MG63 (cell line): ENCODE results near the gene MESP1. TPM values are rescaled to one million over a fixed set of nuclear protein-coding genes. Genes with fewer than 3 reads are reported as not detected.
"Not testable (repeated sequence)": the region's sequence is repeated elsewhere in the genome, so short reads cannot be mapped to it uniquely, and the experiment has no call there.

Experiments
- DNase-seq: peaks from one replicate; pipeline ENCODE4 v3.0.0-alpha.2; 2020
- H3K27me3 ChIP-seq: fragments of 250-450 bp; sonication (Bioruptor Pico); 2 replicates; pipeline ENCODE4 v1.5.1; 2020; ENCODE audit warnings: mild to moderate bottlenecking, moderate library complexity
- H3K36me3 ChIP-seq: fragments of 250-450 bp; sonication (Bioruptor Pico); 2 replicates; pipeline ENCODE4 v1.5.1; 2020; ENCODE audit warnings: mild to moderate bottlenecking, moderate library complexity
- H3K4me3 ChIP-seq: fragments of 250-450 bp; sonication (Bioruptor Pico); 2 replicates; pipeline ENCODE4 v1.5.1; 2020; ENCODE audit warnings: mild to moderate bottlenecking, moderate library complexity
- H3K9me3 ChIP-seq: fragments of 250-450 bp; sonication (Bioruptor Pico); 2 replicates; pipeline ENCODE4 v1.5.1; 2020; ENCODE audit warnings: mild to moderate bottlenecking, moderate library complexity
- total RNA-seq: library from RNA; depleted of rRNA; stranded (reverse); fragments of >200 nt; shearing (Covaris generic); gene quantifications from 2 replicates; pipeline ENCODE4 v1.2.3, GENCODE V29; 2014; ENCODE audit warnings: low replicate concordance; rRNA removed

Gene MESP1, protein sequence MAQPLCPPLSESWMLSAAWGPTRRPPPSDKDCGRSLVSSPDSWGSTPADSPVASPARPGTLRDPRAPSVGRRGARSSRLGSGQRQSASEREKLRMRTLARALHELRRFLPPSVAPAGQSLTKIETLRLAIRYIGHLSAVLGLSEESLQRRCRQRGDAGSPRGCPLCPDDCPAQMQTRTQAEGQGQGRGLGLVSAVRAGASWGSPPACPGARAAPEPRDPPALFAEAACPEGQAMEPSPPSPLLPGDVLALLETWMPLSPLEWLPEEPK
- total RNA-seq: 2.2 and 8.9 TPM in 2 replicates

GRCh38 chr15:89750560-89751542, at the start of gene MESP1:
TSS of gene MESP1 (minus strand) at chr15:89751249. CDS start at chr15:89751231, 18 bp downstream.
- Histone ChIP-seq H3K27me3 (no peaks in the 10 kb centered on the region), H3K36me3 (no peaks in the 10 kb centered on the region), H3K4me3 (peak within 1 kb of the TSS; percentile 62), H3K9me3 (no peaks in the 10 kb centered on the region)
- DNase-seq: peak; percentile 93

DNA sequence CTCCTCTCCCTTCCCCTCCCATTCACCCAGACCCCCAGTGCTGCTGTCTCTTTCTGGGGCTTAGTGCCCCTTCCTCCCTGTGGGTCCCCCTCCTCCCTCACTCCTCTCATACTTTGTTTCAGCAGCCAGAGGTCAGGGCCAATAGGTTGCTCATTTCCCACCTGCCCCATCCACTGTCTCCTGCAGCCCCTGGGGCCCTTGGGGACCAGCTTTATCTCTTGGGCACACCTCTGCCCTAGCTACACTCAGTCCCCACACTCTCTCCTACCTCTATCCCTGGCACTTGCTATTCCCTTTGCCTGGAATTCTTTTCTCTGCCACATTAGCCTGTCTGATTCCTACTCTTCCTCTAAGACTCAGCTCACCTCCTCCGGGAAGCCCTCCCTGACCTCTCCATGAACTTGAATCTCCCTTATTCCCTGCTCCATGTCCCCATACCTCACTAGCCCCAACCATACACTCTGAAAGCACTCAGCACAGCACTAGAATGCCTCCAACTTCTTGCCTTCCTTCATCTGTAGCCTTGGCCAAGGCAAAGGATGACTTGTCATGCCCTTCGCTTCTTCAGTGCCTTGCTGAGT, 49.0 kb upstream of the MESP1 start:
- Histone ChIP-seq H3K4me3 (no peak overlapping the region), H3K27me3 (no peaks in the 10 kb centered on the region), H3K36me3 (peaks cover 97% of the 10 kb centered on the region), H3K9me3 (no peaks in the 10 kb centered on the region)
- DNase-seq: no peak

DNA sequence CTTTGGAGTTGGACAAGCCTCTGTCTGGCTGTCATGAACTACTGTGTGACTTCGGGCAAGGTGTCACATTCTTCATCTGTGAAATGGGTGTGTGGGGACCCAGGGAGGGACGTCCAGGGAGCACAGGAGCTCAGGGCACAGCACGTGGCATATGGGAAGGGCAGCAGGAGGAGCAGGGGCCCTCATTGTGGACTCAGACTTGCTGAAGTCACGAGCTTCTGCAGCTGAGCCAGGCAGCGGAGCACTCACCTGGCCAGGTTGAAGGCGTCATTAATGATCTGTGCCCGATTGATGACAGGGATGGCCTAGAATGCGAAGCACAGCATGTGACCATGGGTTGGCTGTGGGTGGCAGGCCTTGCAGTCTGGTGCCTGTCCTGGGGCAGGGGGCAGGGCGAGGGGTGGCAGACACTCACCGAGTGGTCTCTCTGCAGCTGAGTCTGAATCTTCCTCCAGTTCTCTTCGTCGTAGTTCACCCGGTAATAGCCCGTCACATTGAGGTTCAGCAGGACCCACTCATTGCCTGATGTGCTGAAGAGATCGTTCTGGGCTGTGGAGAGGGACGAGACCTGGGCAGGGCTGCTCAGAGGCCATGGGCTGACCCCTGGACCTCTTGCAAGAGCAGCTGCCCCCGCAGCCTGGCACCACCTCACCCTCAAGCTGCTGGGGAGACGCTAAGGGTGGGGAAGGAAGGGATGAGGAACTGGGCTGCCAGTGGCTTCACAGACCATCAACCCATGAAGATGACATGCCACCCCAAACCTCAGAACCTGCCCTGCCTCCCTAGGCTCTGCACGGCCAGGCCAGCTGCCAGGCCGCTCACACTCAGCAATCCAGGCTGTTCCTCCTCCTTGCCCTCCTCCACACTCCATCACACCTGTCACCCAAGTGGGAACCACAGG, 48.2 kb upstream of the MESP1 start:
- no peaks in the 10 kb centered on the region for H3K9me3 ChIP-seq
- H3K36me3 ChIP-seq: peaks cover 97% of the 10 kb centered on the region
- no peaks in the 10 kb centered on the region for H3K27me3 ChIP-seq
- H3K4me3 ChIP-seq: no peak overlapping the region
- DNase-seq: no peak

- H3K4me3 ChIP-seq: no peak overlapping the region
- H3K27me3 ChIP-seq: no peaks in the 10 kb centered on the region
- no peaks in the 10 kb centered on the region for H3K9me3 ChIP-seq
- peaks cover 96% of the 10 kb centered on the region for H3K36me3 ChIP-seq
- no peak for DNase-seq
Measured at GRCh38 chr15:89797678-89798201, 46.7 kb upstream of the MESP1 start.

DNA sequence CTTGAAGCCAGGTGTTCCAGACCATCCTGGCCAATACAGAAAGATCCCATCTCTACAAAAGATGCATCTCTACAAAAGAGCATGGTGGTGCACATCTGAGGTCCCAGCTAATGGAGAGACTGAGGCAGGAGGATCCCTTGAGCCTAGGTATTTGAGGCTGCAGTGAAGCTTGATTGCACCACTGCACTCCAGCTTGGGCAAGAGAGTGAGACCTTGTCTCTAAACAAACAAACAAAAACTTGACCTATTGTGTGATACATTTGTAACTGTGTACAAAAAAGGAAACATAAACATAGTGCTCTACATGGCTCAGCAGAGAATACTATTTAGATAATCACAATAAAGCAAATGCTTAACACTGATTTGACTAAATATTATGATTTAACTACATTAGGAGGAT, 44.9 kb upstream of the MESP1 start:
- Histone ChIP-seq H3K27me3 (no peaks in the 10 kb centered on the region), H3K36me3 (peaks cover 94% of the 10 kb centered on the region), H3K4me3 (no peak overlapping the region), H3K9me3 (no peaks in the 10 kb centered on the region)
- no peak for DNase-seq

DNA sequence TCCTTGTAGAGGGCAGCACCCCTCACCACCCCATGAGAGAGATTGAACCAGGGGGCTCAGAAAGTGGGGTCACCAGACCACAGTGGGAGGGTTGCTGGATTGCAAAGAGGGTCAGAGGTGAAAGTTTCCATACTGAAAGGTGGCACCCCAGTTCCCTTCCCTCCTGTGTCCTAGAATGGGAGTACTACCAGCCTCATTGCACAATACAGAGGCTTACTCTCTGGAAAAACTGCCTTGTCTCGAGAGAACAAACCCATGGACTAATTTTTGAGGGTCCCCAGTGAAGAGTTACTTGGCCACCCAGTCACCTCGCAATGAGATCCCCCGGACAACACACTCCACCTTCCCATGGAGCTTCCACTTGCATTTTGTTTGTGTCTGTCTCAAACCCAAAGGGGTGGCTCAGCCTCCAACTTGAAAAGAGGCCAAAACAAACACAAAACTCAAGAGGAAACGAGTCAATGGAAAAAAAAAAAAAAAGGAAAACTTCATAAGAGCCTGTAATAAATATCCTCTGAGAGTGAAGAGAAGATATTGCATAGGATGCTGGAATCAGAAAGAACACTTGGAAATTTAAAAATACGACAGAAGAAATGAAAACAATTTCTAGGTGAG, 43.7 kb upstream of the MESP1 start:
- DNase-seq: no peak
- peaks cover 93% of the 10 kb centered on the region for H3K36me3 ChIP-seq

DNA sequence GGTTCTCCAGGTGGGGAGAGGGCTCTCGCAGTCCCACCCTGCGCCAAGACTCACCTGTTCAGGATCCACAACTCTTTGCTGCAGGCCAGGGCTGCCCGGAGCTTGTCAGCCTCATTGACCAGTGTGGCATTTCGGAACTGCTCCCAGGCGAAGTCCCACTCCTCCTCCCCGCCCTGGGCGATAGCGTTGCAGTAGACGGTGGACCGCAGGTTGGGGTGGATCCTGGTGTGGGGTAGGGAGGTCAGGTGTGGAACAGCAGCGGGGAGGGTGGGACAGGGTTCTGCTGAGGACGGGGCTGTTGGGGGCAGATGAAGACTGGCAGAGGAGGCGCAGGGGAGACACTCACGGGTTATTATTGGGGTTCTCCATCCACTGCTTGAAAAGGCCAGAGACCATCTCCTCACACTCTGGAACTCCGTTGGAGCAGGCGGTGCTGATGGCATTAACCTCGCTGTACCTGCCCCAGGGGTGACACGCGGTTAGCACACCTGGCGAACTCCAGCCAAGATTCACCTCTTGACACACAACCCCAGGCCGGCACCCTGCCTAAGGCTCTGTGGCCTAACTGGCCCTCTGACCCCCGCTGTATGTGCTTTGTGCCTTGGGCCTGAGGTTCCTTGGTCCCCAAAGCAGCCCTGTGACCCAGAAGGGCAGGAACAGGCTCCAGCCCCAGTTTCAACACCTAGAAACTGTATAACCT, 41.2 kb upstream of the MESP1 start:
- Histone ChIP-seq H3K27me3 (no peaks in the 10 kb centered on the region), H3K4me3 (no peak overlapping the region), H3K36me3 (peaks cover 91% of the 10 kb centered on the region), H3K9me3 (no peaks in the 10 kb centered on the region)
- DNase-seq: no peak

More for the DNA sequence above, 43.7 kb upstream of the MESP1 start:
- Histone ChIP-seq H3K27me3 (no peaks in the 10 kb centered on the region), H3K4me3 (no peak overlapping the region), H3K9me3 (no peaks in the 10 kb centered on the region)

GRCh38 chr15:89790661-89791060, 39.6 kb upstream of the MESP1 start:
- no peak for DNase-seq
- Histone ChIP-seq H3K4me3 (no peak overlapping the region), H3K36me3 (peaks cover 91% of the 10 kb centered on the region), H3K27me3 (no peaks in the 10 kb centered on the region), H3K9me3 (no peaks in the 10 kb centered on the region)

GRCh38 chr15:89790206-89790605, 39.2 kb upstream of the MESP1 start:
- H3K36me3 ChIP-seq: peaks cover 91% of the 10 kb centered on the region
- no peaks in the 10 kb centered on the region for H3K9me3 ChIP-seq
- no peak overlapping the region for H3K4me3 ChIP-seq
- no peaks in the 10 kb centered on the region for H3K27me3 ChIP-seq
- DNase-seq: no peak

- H3K4me3 ChIP-seq, H3K9me3 ChIP-seq, H3K27me3 ChIP-seq, DNase-seq: not testable (repeated sequence)
- H3K36me3 ChIP-seq: peaks cover 90% of the 10 kb centered on the region
Measured at GRCh38 chr15:89788585-89788984, 37.5 kb upstream of the MESP1 start.

DNA sequence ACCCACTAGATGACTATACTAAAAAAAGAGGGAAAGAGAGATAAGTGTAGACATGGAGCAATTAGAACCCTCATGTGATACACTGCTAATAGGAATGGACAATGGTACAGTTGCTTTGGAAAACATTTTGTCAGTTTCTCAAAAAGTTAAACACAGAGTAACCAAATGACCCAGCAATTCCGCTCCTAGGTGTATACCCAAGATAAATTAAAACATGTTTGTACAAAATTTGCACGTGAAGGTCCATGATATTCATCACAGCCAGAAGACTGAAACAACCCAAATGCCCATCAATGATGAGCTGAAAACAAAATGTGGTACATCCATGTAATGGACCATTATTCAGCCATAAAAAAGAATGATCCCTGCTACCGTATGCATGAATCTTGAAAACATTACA, 36.9 kb upstream of the MESP1 start:
- peaks cover 85% of the 10 kb centered on the region for H3K36me3 ChIP-seq
- H3K4me3 ChIP-seq: no peak overlapping the region
- no peak for DNase-seq
- no peaks in the 10 kb centered on the region for H3K27me3 ChIP-seq
- no peaks in the 10 kb centered on the region for H3K9me3 ChIP-seq

- H3K4me3 ChIP-seq: no peak overlapping the region
- no peak for DNase-seq
- no peaks in the 10 kb centered on the region for H3K27me3 ChIP-seq
- peaks cover 65% of the 10 kb centered on the region for H3K36me3 ChIP-seq
- H3K9me3 ChIP-seq: no peaks in the 10 kb centered on the region
Measured at GRCh38 chr15:89785774-89786140, 34.7 kb upstream of the MESP1 start.

GRCh38 chr15:89785064-89785773, 34.2 kb upstream of the MESP1 start:
- no peak for DNase-seq
- peaks cover 59% of the 10 kb centered on the region for H3K36me3 ChIP-seq

GRCh38 chr15:89784686-89784960, 33.6 kb upstream of the MESP1 start:
- Histone ChIP-seq H3K36me3 (peaks cover 57% of the 10 kb centered on the region), H3K27me3 (no peaks in the 10 kb centered on the region)
- DNase-seq: no peak

More at GRCh38 chr15:89785064-89785773, 34.2 kb upstream of the MESP1 start:
- no peak overlapping the region for H3K4me3 ChIP-seq
- H3K27me3 ChIP-seq: no peaks in the 10 kb centered on the region
- H3K9me3 ChIP-seq: no peaks in the 10 kb centered on the region

More at GRCh38 chr15:89784686-89784960, 33.6 kb upstream of the MESP1 start:
- no peaks in the 10 kb centered on the region for H3K9me3 ChIP-seq
- no peak overlapping the region for H3K4me3 ChIP-seq
